Prostate gland (tissue), 2 donors: Measurements from ENCODE around the gene MLST8.

Source experiments
- CTCF ChIP-seq, 4 experiments: fragments of 200-600 bp in 2 of 4; fragments of 450-650 bp in 2 of 4; sonication (generic) in 2 of 4; IDR thresholded peaks; 1 replicate in 3 of 4; 2 replicates in 1 of 4; pipeline ENCODE4 v1.5.1; 2016 to 2019; ENCODE audit warnings: antibody characterized with exemption in 4 of 4, mild to moderate bottlenecking in 2 of 4, moderate library complexity in 2 of 4
- POLR2AphosphoS5 ChIP-seq: sonication (generic); formaldehyde crosslinking; IDR thresholded peaks from one replicate; pipeline ENCODE4 v1.6.1; 2017; ENCODE audit warnings: antibody characterized with exemption

DNA sequence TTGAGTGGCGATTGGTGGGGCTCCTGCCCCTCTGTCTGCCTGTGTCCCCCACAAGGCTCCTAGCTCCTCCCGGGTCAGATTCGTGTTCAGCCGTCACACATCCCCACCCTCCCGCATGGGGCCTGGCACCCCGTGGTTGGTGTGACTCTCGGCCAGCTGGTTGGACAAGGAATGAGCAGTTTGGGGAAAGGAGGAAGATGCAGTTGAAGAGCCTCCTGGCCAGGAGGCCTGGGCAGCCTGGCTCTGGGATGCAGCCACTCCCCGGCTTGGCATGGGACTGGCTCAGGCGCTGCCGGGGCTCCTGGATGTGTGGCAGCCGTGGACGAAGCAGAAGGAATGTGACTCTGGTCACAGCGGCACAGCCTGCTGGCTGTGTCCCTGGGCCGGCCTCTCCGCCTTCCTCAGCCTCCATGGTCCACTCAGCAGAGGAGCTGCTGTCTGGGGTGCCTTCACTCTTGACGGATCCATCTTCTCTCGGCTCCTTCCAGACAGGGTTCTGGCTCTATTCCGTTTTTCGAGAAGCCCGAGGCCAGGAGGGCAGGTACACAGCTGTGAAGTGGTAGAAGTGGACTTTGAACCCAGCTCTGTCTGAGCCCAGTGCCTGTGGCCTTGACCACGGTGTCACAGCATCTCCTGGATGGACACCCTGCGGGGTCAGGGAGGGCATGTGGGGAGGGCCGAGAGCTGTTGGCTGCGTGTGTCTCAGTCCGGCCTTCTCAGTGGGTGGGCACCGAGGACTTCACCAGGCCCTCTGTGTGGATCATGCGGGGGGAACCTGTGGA, 47.6 kb upstream of the MLST8 start:
- no peak for TF ChIP-seq CTCF (IDR thresholded peaks at IDR 0.05)
- no peak for TF ChIP-seq POLR2AphosphoS5
